ENCODE measurements around the gene HAUS6.
"Not testable (repeated sequence)": the region's sequence is repeated elsewhere in the genome, so short reads cannot be mapped to it uniquely, and the experiment has no call there.

HAUS6 gene

DNA sequence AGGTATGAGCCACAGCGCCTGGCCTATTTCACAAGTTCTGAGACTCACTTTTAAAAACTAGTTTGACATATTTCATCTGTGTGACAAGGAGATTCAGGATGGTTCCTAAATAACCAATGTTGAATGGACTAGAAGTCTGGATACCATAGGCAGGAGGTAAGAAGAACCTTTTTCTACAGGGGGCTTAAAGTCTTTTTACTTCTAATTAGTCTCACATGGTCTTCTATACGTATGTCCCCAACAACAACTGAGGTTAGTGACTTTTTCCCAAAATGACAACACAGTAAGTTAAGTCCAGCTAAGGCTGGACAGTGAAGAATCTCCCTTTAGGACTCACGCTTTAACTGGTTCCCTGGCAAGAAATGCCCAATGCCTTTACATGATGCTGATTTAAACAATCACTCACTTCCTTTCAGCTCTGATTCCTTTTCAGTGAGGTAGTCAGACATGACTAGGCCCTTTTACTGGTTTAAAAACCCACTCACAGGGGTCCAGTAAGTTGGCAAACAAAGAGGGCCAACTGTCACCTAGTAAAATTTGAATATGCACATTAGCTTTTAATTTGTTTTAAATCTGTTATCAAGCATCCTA lies 12.1 kb upstream of the HAUS6 start:
- DNase-seq = no peak

DNA sequence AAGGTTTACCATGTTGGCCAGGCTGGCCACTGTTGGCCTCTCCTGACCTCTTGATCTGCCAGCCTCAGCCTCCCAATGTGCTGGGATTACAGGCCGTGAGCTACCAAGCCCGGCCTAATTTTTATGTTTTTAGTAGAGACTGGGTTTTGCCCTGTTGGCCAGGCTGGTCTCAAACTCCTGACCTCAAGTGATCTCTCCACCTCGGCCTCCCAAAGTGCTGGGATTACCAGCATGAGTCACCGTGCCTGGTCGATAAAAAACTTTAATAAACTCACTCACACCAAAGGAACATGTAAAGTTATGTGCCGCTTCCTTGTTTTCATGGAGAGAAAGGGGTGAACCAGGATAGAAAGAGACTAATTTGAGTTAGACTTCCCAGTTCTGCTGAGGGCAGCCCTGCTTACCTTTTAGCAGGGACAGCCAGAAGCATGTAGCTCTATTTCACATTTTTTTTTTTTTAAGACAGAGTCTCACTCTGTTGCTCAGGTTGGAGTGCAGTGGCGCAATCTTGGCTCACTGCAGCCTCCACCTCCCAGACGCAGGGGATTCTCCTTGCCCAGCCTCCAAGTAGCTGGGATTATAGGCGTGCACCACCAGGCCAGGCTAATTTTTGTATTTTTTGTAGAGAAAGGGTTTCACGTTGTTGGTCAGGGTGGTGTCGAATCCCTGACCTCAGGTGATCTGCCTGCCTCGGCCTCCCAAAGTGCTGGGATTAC lies 11.4 kb upstream of the HAUS6 start:
- no peak for DNase-seq

DNA sequence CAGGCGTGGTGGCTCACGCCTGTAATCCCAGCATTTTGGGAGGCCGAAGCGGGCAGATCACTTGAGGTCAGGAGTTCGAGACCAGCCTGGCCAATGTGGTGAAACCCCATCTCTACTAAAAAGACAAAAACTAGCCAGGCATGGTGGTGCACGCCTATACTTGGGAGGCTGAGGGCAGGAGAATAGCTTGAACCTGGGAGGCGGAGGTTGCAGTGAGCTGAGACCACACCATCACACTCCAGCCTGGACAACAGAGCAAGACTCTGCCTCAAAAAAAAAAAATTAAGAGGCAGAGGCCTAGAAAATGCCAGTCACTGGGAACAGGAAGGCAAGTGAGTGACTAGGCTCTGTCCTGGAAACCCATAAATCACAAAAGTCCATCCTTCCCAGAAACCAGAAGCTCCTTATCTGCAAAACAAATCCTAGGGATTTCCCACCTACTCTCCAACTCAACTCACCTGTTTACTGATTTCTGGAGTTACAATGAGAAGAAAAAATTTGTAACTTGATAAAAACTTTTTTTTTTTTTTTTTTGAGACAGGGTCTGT lies 10.4 kb upstream of the HAUS6 start:
- DNase-seq = not testable (repeated sequence)

DNA sequence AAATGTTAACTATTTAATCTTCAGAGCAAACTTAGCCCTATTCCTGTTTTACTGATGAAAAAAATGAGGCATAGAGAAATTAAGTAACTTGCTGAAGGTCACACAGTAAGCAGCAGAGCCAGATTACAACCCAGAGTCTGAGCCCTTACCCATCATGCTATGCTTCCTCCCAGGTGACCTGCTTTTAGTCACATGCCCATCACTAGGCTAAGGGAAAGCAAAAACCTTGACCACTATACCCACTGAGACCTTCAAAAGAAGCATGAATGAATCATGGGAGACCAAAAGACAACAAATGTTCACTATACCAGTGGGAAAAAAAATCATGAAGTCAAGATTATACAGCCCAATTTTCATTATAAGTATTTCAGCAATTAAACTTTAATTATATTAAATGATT lies 5.3 kb upstream of the HAUS6 start:
- DNase-seq = no peak

DNA sequence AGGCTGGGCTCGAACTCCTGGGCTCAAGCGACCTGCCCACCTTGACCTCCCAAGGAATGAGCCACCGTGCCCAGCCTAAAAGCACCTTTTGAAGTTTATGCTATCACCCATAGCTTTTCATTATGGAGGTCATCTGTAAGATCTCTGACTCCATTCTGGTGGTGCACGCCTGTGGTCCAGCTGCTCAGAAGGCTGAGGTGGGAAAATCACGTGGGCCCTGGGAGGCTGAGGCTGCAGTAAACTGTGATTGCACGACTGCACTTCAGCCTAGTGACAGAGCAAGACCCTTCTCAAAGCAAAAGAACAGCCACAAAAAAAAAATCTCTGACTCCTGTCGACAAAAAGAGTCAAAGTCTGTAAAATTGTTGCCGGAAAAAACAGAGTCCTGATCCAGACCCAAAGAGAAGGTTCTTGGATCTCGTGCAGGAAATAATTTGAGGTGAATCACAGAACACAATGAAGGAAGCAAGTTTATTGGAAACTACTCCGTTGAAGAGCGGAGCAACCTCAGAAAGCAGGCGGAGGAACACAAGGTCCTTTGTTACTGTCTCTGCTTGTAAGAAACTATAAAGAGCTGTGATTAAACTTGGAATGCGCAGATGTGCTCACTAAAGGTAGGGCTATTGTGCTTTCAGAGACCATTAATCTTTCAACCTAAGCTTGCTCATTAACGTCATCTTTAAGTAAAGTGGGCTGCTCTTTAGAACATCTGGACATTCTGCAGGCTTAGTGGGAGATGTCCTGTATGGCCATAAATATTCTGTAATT lies 2.0 kb upstream of the HAUS6 start:
- DNase-seq = no peak

DNA sequence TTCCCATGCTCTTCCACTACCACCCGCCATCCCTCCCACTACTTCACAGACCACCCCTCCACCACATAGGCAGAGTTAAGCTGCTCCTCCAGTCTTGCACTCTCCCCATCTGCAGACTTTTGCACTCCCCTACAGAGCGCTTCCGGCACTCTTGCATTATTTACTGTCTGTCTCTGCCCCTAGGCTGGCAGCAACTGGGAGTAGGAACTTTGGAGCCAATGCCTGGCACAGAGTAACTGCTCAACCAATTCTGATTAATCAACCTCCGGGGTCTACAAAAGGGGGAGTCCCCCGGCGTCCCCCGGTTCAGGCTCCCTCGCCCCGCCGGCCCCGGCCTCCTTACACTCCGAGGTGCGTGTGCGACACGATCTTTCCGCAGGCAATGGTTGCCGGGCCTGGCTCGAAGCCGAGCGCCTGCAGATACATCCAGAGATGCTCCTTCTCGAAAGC lies 498 bp downstream of the HAUS6 start:
- DNase-seq = no peak

DNA sequence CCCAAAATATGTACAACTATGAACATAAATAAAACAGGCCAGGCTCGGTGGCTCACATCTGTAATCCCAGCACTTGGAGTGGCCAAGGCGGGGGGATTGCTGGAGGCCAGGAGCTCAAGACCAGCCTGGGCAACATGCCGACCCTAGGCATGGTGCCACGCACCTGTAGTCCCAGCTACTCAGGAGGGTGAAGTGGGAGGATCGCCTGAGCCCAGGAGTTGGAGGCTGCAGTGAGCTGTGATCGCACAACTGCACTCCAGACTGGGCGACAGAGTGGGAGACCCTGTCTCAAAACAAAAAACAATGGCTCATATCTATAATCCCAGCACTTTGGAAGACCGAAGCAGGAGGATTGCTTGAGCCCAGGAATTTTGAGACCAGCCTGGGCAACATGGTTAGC lies 1.5 kb downstream of the HAUS6 start:
- no peak for DNase-seq

DNA sequence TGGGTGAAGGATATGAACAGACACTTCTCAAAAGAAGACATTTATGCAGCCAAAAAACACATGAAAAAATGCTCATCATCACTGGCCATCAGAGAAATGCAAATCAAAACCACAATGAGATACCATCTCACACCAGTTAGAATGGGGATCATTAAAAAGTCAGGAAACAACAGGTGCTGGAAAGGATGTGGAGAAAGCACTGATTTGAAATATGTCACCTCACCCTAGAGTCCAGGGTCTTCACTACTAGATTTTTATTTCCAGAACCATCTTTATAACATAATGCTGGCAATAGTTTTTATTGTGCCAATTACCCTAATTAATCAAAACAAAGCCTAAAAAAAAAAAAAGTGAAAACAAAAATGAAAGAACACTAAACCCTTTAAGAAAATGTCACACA lies 5.3 kb downstream of the HAUS6 start:
- not testable (repeated sequence) for DNase-seq

DNA sequence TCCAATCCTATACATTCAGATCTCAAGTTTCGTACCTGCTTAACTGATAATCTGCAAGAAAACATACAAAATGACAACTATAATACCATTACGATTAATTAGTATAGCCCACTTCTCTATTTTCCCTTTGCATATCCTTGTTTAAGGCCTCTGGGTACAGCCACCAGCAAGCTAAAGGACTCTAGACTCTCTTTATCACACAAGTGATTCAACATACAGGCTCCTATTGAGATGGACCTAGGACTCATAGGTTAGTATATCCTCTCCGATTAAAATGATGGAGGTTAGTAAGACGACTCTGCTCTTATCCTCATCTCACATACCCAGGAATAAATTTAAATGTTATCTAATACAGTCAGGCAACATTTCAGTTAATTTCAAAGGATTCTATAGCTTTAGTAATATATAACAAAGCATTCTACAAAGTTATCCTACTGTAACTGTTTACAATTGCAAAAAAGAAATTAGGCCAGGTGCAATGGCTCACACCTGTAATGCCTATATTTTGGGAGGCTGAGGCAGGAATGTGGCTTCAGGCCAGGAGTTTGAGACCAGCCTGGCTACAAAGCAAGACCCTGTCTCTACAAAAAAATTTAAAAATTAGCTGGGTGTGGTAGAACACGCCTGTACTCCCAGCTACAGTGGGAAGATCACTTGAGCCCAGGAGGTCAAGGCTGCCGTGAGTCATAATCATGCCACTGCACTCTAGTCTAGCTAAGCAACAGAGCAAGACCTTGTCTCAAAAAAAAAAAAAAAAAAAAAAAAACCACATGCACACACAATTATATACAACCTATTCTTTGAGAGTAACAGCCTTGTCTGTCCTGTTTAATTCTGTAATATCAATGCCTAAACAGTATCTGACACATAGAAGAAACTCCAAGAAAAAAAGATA lies 15.4 kb downstream of the HAUS6 start:
- no peak for DNase-seq

DNA sequence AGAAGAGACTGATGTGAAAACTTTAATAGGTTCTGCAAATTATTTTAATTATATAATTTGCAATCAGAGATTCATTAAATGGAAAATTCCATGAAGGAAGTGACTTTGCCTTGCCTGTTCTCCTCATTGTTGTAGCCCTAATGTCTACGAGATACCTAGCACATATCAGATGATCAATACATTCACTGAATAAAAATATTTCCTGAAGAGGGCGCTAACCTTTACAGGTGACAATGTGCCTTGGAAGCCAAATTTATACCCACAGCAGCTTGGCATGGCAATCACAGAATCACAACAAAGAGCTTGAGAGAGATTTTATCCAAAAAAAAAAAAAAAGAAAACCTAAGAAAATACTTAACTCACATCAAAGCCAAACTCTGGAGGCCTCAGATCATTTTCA lies 17.4 kb downstream of the HAUS6 start:
- no peak for DNase-seq

DNA sequence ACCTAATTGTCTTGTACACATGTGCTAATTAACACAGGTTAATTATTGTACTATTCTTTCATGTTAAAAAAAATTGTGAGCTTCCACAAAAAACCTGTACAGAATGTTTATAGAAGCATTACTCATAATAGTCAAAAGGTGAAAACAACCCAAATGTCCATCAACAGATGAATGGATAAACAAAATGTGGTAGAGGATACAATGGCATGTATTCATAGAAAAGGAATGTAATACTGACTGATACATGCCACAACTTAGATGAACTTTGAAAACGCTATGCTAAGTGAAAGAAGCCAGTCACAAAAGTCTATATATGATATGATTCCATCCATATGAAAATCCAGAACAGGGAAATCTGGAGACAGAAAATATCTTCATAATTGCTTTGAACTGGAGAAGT lies 27.9 kb downstream of the HAUS6 start:
- DNase-seq = no peak

DNA sequence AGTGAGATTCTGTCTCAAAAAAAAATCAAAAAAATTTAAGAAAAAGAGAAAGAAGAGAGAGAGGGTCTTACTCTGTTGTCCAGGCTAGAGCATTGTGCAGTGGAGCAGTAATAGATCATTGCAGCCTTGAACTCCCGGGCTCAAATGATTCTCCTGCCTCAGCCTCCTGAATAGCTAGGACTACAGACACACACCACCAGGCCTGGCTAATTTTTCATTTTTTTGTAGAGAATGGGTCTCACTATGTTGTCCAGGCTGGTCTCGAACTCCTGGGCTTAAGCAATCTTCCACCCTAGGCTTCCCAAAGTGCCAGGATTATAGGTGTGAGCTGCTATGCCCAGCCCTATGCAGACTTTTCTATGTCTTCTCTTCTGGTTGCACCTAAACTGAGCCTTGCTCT lies 28.5 kb downstream of the HAUS6 start:
- no peak for DNase-seq

DNA sequence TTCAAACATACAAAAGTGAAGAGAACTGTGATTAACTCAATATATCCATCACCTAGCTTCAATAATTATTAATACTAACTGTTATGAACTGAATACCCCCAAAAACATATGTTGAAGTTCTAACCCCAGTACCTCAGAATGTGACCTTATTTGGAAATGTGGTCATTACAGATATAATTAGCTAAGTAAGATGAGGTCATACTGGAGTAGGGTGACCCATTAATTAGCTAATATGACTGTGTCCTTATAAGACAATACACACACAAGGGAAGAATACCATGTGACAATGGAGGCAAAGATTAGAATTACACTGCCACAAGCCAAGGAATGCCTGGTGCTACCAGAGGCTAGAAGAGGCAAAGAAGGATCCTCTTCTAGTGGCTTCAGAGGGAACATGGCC lies 45.7 kb downstream of the HAUS6 start:
- no peak for DNase-seq

DNA sequence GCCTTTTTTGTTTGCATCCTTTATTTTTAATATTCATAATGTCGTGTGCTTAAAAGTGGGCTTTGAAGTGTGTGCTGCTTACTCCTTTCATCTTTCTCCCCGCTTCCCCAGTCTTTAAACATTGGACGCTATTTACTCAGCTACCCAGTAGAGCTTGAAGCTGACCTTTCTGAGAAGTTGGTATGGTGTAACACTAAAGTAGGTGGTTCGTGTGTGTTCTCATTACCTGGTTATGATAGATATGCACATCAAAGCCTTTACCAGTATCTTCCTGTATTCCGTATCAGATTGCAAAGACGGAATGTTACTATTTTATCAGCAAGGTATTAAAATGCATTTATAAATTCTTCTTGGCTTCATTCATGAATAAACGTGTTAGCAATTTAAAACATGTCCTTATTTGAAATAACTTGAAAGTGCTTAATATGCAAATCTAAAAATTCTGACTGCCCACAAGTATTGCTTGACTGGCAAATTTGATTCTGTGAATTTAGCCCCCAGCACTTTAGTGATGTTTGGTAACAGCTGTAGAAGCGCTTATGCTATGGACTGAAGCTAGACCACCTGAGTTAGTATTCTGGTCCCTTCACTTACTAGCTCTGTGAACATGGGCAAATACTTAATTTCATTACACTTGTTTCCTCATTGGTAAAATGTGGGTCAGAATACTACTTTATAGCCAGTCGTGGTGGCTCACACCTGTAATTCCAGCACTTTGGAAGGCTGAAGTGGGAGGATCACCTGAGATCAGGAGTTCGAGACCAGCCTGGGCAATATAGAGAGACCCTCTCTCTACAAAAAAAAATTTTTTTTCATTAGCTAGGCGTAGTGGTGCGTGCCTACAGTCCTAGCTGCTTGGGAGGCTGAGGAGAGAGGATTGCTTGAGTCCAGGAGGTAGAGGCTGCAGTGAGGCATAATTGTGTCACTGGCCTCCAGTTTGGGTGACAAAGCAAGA lies 51.8 kb downstream of the HAUS6 start:
- no peak for DNase-seq

DNA sequence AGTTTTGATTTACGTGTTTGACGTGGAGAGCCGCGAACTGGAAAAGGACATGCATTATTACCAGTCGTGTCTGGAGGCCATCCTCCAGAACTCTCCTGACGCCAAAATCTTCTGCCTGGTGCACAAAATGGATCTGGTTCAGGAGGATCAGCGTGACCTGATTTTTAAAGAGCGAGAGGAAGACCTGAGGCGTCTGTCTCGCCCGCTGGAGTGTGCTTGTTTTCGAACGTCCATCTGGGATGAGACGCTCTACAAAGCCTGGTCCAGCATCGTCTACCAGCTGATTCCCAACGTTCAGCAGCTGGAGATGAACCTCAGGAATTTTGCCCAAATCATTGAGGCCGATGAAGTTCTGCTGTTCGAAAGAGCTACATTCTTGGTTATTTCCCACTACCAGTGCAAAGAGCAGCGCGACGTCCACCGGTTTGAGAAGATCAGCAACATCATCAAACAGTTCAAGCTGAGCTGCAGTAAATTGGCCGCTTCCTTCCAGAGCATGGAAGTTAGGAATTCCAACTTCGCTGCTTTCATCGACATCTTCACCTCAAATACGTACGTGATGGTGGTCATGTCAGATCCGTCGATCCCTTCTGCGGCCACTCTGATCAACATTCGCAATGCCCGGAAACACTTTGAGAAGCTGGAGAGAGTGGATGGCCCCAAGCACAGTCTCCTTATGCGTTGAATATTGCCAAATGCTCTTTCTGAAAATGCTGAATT lies 52.6 kb downstream of the HAUS6 start:
- no peak for DNase-seq

DNA sequence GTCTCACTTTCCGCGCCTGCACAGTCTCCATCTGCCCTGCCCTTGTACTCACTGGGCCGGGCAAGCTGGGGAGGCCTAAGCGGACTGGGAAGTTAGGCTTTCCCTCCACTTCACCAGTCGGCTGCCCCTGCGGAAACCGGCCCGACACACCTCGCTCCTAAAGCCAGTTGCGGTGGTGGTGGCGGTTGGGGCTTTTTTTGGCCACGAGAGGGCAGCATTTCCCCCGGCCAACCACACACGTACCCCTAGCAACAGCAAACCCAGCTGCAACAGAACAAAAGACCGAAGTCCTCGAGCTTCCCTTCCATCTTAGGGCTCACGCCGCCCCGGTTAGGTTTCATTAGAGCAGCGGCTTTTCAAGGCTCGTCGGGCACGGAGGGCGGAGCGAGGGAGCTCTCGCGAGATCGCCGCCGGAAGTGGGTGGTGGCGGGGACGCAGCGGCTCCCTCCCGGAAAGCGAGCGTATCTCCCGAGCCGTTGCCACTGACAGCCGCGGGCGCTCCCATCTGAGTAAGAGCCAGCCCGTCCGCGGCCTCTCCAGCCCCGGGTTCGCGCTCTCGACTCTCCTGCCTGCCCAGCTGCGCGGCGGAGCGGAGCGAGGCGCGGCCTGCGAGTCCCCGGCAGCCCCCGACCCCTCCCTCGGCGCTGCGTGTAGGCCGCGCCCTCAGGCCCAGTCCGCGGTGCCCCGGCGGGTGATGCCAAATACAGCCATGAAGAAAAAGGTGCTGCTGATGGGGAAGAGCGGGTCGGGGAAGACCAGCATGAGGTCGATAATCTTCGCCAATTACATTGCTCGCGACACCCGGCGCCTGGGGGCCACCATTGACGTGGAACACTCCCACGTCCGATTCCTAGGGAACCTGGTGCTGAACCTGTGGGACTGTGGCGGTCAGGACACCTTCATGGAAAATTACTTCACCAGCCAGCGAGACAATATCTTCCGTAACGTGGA lies 53.5 kb downstream of the HAUS6 start, which contains the start of gene RRAGA:
TSS of gene RRAGA (plus strand) at position 462 of the 951 bp plus-strand sequence. CDS start at position 695, 233 bp downstream.
- no peak for DNase-seq

DNA sequence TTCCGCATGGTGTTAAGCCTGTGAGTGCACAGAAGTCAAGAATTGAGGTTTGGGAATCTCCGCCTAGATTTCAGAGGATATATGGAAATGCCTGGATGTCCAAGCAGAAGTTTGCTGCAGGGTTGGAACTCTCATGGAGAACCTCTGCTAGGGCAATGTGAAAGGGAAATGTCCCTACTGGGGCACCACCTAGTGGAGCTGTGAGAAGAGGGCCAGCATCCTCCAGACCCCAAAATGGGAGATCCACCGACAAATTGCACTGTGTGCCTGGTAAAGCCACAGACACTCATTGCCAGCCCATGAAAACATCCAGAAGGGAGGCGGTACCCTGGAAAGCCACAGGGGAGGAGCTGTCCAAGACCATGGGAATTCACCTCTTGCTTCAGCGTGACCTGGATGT lies 66.1 kb downstream of the HAUS6 start:
- DNase-seq = no peak

DNA sequence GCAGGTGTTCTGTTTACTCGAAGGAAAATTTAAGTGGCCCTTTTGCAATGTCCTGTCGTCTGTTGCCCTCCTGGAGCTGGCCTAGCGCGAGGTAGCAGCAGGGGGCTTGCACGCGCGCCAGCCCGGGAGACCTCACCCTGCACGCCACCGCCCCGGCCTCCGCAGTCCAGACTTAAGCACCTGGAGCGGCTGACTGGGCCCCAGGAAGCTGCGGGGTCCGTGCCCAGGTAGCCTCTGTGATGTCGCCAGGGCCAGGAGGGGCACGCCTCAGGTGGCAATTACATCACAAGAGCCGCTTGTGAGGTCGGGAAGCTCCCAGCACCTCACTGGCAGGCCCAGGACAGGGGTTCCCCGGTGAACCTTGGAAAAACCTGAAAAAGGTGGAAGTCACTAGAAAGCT lies 69.7 kb downstream of the HAUS6 start, which contains the start of gene SAXO1:
TSS of gene SAXO1 (minus strand) at position 195 of the 400 bp plus-strand sequence. CDS start 301 bp downstream, outside the sequence.
- DNase-seq = no peak

DNA sequence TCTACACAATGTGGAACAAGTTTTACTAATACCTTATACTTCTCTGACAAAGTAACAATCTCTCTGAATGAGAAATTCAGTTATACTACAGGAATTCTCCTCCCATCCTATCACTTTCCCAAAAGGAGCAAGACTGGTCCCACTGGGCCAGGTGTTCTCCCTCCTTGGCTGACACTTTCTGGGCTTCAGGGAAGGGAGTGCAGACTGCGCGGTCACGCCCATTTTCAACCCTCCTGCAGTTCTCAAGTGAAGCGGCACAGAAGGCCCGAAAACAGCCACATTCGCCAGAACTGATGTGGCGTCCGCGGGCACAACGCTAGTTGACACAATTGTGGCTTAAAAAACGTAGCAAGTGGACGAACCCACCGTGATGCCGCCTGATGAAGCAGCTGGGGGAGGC lies 70.3 kb downstream of the HAUS6 start:
- DNase-seq = no peak

Measured in cortex of kidney (tissue), 1 donor.